ENCODE results near the gene LHX1.

The LHX1 gene

DNA sequence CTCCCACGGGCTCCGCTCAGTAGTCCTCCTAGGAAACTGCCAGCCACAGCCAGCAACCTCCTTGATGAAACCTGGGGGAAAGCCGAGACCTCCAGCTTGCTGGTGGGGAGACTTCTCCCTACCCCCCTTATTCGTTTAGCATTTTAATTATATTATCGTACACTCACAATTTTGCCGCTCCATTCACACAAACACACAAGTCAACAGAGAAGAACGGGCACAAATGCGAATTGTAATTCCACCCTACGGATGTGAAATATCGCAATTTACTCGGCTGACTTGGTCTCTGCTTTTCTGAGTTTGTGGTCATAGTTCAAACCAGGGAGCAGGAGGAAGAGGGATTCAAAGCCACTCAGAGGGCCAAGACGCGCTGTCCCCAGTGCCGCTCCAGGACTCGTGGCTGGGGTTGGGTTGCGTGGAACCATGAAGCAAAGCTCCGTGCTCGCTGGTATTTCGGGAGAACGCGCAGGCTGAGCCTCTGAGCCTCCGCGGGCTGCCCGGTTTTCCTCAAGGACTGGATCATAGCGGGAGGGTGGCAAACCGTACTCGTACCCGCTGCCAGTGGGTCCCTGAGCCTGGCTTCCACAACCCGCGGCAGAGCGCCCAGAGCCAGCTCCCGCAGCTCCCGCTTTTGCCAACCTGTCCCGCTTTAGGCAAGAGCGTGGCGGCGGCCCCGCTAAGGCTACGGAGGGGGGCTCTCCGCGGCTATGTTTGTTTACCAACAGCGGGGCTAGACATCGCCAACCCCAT lies 2.0 kb downstream of the LHX1 start:
- peak; percentile 60 for DNase-seq (ENCODE audit: low spot score)

DNA sequence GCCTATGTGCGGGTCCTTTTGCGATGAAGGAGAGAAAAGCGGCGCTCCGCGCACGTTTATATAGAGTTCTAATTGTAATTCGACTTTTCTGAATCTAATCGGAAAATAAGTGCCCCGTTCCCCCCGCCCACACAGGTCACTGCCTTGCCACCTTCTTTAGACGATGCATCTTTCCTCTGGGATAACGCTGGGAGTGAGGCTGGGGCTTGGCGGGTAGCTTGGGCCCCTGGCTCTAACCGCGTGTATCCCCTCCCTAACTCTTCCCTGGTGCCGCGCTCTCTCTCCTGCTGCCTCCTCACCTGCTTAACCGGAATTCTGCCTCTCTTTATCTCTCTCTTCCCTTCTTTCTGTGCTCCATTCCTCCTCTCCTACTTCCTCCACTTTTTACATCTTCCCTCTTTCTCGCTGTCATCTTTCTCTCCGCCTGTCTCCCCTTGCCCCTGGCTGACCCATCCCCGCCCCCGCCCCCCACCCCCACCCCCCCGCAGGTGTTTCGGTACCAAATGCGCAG lies 2.6 kb downstream of the LHX1 start:
- DNase-seq (ENCODE audit: low spot score) = no peak

DNA sequence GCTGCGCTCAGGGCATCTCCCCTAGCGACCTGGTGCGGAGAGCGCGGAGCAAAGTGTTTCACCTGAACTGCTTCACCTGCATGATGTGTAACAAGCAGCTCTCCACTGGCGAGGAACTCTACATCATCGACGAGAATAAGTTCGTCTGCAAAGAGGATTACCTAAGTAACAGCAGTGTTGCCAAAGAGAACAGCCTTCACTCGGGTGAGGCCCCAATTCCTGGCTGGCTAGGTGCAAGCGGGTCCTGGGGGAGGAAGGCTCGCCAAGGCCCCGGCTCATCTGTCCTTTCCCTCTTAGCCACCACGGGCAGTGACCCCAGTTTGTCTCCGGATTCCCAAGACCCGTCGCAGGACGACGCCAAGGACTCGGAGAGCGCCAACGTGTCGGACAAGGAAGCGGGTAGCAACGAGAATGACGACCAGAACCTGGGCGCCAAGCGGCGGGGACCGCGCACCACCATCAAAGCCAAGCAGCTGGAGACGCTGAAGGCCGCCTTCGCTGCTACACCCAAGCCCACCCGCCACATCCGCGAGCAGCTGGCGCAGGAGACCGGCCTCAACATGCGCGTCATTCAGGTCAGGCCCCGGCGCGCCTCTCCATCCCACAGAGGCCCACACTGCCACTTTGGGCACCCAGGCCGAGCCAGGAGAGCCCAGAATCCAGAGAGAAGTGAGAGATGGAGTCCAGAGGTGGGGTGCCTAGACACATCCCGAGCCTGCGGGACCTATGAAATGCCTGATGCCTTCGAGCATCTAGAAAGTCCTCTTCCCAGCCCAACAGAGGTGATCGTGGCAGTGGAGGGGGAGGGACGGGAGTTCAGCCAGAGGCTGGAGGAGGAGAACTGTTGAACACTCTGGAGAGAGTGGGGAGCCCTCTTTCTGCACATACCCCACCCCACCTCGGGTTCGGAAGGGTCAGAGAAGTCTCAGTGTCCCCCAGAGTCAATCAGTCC lies 3.3 kb downstream of the LHX1 start:
- DNase-seq (ENCODE audit: low spot score) = peak; percentile 70

DNA sequence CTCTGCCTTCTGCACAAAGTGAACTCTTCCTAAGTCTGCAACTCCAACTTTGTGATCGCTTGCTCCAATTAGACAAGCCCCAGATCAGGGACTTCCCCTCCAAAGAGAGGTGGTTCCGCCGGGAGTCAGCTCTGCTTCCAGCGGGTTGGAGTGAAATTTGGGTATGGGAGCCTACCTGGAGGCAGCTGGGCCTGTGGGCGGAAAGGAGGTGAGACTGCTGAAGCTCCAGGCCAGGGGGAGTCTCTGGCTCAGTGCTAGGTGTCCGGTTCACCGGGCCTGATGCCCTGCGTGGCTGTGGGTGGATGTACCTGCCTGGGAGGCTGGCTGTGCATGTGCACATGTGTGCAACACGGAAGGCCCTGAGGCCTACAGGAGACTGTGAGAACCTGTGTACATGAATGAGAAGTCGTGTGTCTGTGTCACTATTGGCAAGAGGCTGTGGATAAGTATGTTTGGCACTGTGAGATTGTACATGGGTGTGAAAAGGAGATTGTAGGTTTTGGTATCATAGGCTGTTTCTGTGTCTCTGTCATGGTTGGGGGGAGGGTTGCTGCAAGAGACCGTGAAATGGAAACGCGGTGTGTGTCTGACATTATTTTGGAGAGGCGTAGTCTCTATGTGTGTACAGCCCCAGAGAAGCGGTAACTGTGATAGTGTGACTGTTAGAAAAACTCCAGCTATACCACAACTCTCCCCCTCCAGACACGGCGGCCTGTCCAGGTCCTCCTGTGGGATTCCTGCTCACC lies 4.2 kb downstream of the LHX1 start:
- peak; percentile 63 for DNase-seq (ENCODE audit: low spot score)

DNA sequence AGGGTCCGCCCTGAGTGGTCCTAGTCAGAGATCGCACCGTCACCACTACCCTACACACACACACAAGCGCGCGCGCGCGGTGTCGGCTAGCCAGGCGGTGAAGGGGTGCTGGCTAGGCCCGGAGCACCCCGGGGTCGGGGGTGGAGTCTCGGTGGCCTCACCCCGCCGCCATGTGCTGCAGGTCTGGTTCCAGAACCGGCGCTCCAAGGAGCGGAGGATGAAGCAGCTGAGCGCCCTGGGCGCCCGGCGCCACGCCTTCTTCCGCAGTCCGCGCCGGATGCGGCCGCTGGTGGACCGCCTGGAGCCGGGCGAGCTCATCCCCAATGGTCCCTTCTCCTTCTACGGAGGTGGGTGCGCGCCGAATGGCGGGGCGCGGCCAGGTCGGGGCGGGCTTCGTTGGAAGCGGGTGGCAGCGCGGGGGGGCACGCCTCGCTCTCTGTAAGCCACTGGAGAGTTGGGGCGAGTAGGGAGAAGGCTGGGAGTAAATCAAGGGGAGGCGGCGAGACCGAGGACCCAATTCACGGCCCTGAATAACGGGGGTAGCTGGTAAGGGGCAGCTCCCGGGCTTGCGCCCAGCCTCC lies 4.8 kb downstream of the LHX1 start:
- peak; percentile 68 for DNase-seq (ENCODE audit: low spot score)

DNA sequence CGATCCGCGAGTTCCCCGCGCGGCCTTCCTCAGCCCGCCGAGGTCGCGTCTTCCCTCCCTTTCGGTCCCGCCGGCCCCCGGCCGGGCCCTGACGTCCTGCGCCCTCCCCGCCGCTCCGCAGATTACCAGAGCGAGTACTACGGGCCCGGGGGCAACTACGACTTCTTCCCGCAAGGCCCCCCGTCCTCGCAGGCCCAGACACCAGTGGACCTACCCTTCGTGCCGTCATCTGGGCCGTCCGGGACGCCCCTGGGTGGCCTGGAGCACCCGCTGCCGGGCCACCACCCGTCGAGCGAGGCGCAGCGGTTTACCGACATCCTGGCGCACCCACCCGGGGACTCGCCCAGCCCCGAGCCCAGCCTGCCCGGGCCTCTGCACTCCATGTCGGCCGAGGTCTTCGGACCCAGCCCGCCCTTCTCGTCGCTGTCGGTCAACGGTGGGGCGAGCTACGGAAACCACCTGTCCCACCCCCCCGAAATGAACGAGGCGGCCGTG lies 5.4 kb downstream of the LHX1 start:
- peak; percentile 65 for DNase-seq (ENCODE audit: low spot score)

DNA sequence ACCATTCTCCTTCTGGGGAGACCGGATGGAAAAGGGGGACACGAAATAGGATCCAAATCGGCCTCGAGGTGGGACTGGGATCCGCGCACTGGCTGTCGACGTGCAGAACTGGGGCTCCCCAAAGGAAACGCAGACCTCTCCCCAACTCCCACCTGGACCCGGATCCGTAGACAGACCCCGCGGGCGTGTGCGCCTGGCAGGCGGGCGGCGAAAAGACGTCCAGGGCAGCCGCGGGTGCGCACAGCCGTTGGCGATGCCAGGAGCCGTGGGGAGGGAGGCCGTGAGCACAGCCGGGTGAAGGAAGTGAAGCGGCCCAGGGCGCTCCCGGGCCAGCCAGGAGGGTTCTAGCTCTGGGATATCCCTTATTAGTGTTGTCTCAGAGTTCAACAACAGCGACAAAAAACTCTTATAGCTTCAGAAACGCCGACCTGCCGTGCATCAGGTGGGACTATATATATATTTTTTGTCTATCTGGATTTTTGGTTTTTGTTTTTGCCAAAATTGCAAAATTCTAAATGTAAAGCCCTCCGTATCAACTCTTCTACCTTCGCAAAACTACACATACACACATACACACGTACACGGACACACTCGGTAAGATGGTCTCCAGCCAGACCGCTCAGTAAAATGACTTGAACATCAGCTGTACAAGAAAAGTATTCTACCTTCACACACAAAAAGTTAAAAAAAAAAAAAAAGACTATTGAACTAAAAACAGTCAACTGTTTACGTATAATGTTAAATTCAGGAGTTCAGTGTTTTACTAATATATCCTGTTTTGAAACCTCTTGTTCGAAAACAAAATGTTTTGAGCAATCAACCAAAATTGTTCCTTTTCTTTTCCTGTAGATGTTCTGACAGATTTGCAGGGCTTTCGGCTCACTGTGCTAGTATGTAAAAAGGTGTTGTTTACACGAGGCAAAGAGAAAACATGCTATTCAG lies 6.2 kb downstream of the LHX1 start:
- peak; percentile 65 for DNase-seq (ENCODE audit: low spot score)

DNA sequence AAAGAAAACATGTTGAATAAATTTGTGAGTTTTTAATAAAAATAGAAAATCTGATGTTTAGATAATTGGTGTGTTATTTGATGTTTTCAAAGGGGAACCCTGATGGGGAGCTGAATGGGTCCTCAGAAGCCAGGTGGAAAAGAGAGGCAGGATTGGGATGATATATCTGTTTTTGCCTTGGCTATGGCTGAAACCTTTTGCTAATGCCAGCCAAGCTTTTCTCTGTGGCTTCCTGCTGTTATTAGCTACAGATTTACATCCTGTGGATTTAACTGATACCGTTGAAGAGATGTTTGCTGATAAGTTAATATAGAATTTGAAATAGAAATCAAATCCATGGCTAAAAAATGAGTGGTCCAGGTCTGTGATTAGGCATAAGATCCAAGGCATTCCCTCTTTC lies 7.3 kb downstream of the LHX1 start:
- DNase-seq (ENCODE audit: low spot score) = peak; percentile 20

DNA sequence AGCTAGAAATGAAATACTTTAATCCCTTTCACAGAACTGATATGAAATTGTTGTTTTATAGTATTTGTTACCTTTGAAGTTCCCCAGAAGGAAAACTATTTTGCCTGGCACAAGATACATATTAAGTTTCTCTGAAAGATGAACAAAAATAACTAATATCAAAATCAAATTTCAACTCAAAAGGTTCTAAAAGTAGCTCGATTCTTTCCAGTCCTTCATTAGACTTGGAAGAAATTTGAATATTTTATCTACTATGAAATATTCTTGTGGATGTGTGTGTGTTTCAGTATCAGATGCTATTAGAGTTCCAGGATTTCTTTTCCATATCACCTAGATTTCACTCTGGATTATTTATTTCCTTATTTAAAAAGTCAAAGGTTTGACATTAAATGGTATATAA lies 7.9 kb downstream of the LHX1 start:
- DNase-seq (ENCODE audit: low spot score) = no peak

DNA sequence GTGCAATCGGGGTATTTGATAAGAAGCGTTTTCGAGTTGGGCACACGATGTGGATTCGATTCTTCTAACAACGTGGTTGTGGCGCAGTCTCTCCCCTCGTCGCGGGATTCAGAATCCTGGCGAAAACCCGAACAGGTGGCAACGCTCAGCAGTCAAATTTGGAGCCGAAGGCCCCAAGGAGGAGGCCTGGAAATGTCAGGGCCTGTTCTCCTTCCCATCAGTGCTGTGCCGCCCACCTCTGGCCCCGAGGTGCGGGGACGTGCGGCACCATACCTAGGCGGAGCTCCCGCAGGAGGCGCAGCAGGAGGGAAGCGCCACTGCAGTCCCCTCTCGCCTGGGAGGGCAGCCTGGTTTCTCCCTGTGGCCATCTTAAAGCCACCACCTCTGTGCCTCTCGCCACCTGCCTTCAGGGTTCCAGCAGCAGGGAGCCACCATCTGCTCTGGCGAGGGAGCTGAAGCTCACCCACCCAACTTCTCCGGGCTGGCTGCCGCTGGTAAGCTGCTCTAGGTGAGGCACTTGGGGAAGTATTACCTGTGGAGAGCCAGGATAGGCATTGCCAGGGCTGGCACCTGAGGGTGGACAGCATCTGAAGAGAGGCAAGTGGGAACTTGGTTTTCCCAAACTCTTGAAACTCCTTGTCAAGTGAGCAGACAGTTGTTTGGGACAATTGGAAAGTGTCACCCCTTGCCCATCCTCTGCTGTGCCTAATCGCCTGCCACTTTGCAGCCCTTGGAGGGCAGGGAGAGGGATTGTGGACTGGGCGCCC lies 8.9 kb downstream of the LHX1 start:
- DNase-seq (ENCODE audit: low spot score) = peak; percentile 64

DNA sequence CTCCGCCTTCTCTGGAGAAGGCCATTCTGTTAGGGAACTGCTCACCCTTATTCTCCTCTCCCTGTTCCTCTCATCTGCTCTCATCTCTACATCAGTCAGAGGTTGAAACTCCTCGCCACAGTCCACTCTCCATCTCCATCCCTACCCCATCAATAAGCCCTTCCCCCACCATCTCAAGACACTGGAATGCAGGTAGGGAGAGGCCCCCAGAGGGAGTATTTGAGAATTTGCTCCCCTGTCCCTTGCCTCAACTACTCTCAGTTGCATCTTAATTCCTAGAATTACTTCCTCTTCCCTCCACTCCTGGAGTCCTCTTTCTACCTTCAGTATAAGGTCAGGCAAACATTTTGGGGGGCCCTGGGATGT lies 9.4 kb downstream of the LHX1 start:
- DNase-seq (ENCODE audit: low spot score) = no peak

DNA sequence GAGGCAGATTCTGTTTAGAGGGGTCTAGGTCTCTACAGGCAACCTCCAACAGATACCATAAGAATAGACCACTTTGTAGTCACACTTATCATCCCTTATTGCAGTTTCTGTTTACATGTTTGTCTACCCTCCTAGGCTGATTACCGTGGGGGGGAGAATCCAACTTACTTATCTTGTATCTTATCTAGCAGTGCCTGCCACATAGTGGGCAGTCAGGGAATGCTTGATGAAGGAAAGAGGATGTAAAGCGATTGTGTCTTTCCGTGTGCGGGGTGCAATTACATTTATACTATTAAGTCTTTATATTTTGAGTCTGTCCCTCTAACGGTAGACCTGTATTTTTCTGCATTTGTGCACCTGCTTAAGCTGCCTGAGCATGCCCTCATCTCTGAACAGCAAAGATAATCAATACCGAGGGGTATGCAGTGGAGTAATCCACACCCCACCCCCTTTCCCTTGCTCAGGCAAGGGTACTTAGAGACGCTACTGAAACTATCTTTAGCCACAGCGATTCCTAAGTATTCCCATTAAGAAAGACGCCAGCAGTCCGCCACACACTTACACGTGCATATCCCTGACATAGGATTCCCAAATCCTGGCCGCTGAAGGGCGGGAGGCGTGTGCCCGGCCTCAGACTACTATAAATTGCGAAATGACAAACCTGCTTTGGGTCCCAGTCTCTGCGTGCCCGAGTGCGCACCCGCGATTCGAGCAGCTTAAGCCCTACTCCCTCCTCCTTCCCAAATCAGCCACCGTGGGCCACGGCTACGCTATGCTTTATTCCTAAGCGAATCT lies 10.8 kb downstream of the LHX1 start:
- no peak for DNase-seq (ENCODE audit: low spot score)

DNA sequence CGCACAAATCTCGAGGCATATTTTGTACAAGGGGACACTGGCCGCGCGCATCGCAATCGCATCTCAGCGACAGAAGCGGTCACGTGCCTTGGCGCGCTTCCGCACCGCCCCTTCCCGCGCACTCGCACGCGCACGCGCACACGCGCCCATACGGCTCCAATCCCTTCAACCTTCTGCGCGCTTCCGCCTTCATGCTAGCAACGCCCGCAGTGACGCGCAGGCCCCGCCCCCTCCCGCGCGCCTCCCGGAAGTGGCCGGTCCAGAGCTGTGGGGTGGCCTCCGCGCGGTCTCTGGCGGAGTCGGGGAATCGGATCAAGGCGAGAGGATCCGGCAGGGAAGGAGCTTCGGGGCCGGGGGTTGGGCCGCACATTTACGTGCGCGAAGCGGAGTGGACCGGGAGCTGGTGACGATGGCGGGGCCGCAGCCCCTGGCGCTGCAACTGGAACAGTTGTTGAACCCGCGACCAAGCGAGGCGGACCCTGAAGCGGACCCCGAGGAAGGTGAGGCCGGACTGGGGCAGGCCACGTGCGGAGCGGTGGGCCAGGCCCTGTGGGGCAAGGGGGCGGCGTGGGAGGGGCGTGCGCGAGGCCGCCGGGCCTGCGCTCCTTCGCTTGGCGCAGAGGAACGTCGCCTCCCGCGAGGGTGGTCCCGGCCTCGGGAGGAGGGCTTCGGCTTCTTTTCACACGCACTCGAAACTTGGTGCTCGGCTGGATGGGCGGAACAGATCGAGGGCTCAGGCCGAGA lies 11.6 kb downstream of the LHX1 start, which contains the start of gene AATF:
TSS of gene AATF (plus strand) at position 238 of the 744 bp plus-strand sequence. CDS start at position 410, 172 bp downstream.
- peak; percentile 99 for DNase-seq (ENCODE audit: low spot score)

DNA sequence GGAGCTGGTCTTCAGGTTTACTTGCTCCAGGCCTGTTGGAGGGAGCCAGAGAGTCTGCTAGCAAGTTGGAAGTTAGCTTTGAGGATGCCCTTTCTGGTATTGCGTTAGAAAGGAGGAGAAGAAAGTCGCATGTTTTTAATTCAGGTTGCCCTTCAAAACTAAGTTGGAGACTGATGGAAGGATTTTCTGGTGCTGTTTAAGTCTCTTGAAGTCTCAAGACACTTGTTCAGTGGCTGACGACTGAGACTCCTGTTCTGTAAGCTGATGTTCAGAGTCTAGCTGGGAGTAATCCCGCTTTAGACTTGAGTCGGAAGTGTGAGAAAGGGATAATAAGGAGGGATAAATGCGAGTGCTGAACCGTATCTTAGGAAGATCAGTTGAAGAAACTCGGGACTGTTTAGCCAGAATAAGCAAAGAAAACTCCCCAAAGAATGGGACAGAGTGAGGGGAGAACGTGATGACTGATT lies 12.2 kb downstream of the LHX1 start:
- DNase-seq (ENCODE audit: low spot score) = no peak

DNA sequence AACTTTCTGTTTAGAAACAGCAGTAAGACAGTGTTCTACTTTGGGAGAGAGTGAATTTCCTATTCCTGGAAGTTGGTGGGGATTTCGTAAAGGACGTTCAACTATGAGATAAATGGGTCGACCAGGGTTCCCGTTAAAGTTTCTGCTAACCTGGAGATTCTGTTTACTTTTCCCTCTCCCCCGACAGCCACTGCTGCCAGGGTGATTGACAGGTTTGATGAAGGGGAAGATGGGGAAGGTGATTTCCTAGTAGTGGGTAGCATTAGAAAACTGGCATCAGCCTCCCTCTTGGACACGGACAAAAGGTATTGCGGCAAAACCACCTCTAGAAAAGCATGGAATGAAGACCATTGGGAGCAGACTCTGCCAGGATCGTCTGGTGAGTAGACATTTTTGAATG lies 12.8 kb downstream of the LHX1 start:
- DNase-seq (ENCODE audit: low spot score) = no peak

DNA sequence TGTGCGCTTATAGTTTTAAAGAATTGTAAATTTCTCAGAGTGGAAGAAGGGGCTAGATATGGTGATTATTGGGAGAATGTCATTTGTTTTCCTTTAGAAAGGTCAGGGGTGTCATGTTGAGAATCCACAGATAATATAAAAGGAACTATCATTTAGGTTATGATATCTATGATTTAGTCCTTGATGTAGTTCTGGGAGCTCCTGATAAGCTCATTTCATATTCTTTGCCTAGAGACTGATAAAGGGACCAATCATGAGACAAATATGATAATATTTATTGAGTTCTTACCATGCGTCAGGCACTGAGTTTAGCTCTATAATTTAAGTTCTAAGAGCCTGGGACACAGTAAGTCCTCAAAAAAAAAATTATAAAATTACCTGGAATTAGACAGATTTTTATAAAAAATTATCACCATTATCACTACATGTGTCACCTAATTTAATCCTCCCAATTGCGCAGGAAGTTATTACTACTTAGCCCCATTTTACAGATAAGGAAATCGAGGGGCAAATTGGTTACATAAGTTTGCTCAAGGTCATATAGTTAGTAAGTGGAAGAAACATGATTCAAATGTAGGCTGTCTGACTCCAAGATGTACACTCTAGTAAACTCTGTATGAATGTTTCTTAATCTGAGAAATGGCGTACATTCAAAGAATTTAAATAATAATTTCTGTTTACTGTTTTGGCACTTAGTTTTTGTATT lies 14.0 kb downstream of the LHX1 start:
- DNase-seq (ENCODE audit: low spot score) = no peak

DNA sequence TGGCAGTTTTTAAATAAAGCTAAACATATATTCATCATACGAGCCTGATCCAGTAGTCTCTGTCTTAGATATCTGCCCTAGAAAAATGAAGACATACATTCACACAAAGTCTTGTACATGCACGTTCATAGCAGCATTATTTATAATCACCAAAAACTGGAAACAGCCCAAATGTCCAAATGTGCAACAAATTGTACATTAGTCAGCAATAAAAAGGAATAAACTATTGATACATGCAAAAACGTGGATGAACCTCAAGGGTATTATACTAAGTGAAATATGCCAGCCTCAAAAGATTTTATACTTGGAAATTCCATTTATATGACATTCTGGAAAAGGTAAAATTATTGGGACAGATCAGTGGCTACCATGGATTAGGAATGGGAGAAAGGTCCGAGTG lies 34.2 kb downstream of the LHX1 start:
- no peak for DNase-seq (ENCODE audit: low spot score)
